HG03521 (cell line): ENCODE data around the gene CEP68.

Source experiments
- ATAC-seq: cut with Tn5 transposase; IDR thresholded peaks from one replicate; pipeline ENCODE4 v1.9.1; 2021; ENCODE audit warnings: mild to moderate bottlenecking, moderate library complexity; ENCODE audit not compliant: unreplicated experiment

CEP68 gene

DNA sequence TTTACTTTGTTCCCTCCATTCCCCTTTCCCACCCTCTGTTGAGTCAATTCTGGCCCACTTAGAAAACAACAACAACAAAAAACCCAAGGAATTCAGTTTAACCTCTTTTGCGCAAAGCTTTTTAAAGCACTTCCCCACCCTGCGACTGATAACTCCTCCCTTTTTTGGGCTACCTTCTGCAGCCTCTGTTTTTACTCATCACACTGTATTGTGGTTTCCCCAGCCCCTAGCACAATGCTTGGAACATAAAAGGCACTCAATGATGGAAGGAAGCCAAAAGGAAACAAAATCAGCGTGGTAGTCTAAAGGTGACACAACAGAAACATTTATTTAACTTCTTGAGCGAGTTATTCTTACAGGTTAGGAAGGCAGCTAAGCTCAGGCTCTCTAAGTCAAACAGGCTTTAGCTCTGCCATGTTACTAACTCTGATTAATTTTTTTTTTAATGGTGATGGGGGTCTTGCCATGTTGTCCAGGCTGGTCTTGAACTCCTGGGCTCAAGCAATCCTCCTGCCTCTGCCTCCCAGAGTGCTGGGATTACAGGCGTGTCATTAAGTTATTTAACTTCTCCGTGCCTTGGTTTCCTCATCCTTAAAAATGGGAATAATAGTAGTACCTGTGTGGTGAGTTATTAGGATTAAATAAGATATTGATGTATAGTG lies 1.3 kb downstream of the CEP68 start:
- ATAC-seq = no peak

DNA sequence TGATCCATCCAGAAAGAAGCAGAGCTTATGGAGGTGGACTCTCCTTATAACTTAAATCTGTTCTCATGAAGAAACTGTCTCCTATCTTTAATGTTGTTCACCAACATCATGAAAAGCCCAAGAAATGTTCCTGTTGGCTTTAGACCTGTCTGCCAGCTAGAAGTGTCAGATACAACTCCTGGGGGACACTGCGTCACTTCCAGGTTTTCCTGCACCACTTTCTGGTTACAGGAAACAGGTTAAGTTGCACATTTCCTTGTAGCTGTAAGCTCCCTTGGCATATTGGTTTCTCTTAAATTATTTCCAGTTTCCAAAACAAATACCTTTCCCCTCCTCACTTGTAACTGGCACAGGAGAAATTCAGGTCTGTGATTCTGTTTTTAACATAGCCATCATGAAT lies 2.9 kb downstream of the CEP68 start:
- no peak for ATAC-seq

DNA sequence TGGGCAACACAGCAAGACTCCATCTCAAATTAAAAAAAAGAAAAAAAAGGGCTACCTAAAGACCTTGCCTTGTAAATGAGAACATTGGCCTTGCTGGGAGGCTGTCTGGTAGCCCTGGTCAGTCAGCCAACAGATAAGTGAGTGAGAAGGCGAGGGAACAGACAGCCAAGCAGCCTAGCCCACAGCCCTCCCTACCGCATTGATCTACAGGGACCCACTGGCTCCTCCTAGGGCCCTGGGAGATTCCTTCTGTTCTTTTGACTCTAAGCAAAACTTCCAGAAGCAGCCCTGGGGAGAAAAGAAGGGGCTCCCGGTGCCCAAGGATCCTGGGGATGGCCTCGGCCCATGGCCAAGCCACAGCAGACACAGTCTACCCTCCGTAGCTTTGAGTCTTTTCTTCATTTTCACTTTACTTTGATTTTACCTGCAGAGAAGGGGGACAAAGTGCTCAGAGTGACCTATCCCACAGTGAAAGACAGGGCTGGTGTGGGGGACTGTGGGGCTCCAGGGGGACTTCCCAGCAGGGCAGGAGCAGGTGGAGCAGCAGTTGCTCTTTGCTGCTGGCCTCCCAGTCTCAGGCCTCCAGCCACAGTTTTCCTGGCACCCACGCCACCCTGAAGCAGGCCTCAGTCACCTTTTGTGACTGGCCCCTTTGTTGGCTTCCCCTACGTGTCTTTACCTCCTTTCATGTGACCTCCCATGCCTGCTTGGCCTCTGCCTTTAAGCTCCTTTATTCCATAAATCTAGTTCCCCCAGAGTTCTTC lies 5.1 kb downstream of the CEP68 start:
- no peak for ATAC-seq

DNA sequence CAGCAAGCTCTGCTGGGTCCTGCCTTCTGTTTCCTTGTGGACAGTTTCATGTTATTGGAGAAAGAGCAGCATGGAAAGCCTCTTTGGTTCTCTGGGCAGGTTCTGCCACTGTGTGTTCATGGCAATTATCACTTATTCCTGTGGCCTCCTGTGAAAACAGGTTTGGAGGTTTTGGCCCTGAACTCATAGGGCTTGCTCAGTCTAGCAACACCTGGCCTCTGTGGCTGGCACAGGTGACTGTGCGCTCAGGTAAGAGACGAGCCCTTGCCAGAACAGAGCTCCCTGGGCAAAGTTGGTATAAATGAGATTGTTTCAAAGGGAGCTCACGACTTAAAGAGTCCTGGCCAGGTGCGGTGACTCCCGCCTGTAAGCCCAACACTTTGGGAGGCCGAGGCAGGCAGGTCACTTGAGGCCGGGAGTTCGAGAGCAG lies 5.7 kb downstream of the CEP68 start:
- ATAC-seq = no peak

DNA sequence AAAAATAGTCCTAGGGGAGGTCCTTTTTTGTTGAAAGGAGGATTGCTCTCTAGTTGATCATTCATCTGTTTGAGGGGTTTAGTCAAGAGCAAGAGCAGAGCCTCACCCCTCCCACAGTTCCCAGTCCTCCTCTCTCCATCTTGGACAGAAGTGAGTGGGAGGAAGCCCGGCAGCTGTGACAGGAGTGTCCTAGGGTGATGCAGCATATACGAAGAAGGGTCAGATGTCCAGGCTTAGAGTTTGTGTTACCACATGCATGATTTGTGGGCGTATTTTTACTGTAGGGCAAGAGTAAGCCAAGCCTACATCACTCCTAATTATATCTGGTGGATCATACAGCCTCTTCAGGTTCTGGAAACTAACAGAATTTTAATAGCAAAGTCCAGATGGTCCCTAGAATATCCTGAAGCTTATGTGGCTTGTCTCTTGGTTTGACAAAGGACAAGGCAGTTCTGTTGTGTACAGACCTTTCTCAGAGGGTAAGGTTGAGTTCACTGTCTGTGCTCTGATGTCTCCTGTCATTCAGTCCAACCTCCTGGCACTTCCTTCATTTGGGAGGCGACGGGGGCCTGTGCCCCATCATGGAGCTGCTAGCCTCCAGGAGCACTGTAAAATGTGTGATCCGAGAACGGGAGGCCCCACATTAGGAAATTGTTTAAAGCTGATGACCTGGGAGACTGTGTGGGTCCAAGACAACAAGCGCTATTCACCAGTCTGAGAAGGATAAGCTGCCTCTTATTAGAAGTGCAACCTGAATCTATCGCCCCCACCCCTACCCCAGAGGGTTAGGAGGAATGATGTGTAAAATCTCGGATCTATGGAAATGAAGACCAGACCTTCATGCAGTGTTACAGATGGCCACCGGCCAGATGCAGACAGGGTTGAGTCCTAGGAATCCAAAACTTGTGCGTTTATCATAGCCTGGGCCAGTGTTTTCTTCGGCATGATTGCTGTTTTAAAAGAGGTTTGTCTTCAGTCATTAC lies 6.9 kb downstream of the CEP68 start:
- no peak for ATAC-seq

GRCh38 chr2:65064728-65065552 lies 8.7 kb downstream of the CEP68 start:
- ATAC-seq = peak; percentile 67

- no peak for ATAC-seq
Observed at GRCh38 chr2:65067806-65068553, 11.8 kb downstream of the CEP68 start.

DNA sequence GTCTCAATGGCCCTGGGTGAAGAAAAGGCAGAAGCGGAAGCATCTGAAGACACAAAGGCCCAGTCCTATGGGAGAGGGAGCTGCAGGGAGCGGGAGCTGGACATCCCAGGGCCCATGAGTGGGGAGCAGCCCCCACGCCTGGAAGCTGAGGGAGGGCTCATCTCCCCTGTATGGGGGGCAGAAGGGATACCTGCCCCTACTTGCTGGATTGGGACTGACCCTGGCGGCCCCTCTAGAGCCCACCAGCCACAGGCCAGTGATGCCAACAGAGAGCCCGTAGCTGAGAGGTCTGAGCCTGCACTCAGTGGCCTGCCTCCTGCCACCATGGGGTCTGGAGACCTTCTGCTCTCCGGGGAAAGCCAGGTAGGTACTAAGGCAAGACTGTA lies 13.2 kb downstream of the CEP68 start:
- no peak for ATAC-seq

DNA sequence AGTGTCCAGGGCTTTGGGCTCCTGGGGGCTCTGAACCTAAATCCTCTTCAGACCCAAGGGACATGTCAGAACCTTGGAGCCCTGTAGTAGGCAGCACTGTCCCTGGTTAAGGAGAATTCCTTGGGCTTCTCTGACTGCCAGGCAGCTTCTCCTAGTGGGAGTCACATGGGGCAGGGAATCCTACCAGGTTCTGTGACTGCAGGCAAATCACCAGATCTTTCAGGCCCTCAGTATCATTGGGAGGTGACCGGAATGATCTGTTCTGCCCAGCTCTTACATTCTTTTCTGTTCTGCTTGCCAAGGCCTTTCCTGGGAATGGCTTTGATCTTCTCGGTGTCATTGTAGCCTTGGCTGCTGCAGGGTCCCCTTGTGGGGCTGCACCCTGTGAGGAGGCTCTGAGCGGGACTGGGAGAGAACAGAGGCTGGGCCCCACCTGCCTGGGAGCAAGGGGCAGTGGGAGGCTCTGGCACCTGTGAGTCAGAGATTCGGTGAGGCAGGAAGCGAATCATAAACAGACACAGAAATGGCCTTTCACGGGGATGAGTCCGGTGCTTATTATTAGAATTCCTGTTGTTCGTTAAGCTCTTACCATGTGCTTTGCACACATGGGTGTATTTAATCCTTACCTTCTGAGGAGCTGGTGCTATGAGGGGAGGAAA lies 14.1 kb downstream of the CEP68 start:
- no peak for ATAC-seq

GRCh38 chr2:65070856-65071255 lies 14.6 kb downstream of the CEP68 start:
- ATAC-seq = no peak

- no peak for ATAC-seq
Observed at GRCh38 chr2:65071499-65072180, 15.4 kb downstream of the CEP68 start.

- no peak for ATAC-seq
Observed at GRCh38 chr2:65072181-65072970, 16.2 kb downstream of the CEP68 start.

DNA sequence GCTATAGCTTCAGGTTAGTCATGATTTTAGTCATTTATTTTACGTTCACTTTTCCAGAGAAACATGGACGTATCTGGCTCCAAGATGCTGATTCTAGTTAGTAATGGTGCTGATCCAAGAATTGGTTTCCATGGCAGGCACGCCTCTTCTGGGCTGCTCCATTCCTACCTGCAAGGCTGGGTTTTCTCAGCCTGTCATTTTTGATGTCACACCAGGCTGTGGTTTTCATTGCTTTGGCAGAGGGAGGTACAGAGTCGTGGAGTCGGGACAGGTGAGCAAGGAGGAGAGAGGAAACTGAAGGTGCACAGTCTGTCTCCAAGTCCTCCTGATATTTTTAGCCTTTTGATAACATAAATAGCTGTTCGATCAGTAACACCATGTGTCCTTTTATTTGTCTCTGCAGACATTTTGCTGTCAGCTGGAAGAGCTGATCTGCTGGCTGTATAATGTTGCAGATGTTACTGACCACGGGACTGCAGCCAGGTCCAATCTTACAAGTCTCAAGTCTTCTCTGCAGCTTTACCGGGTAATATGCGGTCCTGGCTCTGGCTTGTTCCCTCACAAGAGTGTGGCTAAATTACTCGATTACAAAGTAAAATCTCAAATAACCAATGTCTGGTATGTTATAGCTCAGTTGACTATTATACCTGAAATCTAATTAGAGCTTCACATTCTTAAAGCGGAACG lies 17.8 kb downstream of the CEP68 start:
- no peak for ATAC-seq

GRCh38 chr2:65075176-65075575 lies 19.0 kb downstream of the CEP68 start:
- no peak for ATAC-seq

GRCh38 chr2:65075605-65076344 lies 19.6 kb downstream of the CEP68 start:
- ATAC-seq = no peak

GRCh38 chr2:65076345-65076710 lies 20.1 kb downstream of the CEP68 start:
- no peak for ATAC-seq

DNA sequence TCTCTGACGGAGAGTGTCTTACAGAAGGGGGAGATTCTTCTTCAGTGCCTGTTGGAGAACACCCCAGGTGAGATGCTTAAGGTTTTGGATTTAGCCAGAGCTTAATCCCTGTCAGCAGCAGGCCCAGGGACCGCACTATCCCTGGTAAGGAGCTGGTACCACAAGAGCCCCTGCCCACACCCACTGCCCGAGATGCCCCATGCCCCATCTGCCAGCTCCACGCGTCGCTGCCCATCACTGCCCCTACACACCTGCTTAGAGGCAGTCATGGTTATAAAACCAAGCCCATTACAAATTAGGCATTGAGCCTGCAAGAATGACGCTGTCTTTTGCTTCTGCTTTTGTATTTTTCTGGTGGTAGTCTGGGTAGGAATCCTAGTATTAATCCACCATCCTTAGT lies 21.7 kb downstream of the CEP68 start:
- ATAC-seq = no peak
